Panc1 (cell line): ENCODE measurements around the gene COL4A1. TPM values are rescaled to one million over a fixed set of nuclear protein-coding genes. Genes with fewer than 3 reads are reported as not detected.

Experiments
- ATAC-seq: fragments of 200-7000 bp; cut with Tn5 transposase; 2 replicates; pipeline ENCODE4 v1.9.1; 2020; ENCODE audit warnings: mild to moderate bottlenecking, moderate library complexity
- BruUV-seq: library from RNA; stranded (reverse); fragments of 400-500 nt; replicated peaks from 2 replicates; lab custom pipeline; 2021; lab: Mats Ljungman, UMichigan
- CTCF ChIA-PET: fragments of 300-600 bp; sonication (Branson Sonifier 250); formaldehyde crosslinking; loops from one replicate; lab custom pipeline; 2022; ENCODE audit warnings: antibody characterized with exemption; lab: Charles Lee
- POLR2A ChIA-PET: fragments of 300-600 bp; sonication (Branson Sonifier 250); formaldehyde crosslinking; loops from one replicate; lab custom pipeline; 2022; ENCODE audit warnings: antibody characterized with exemption; lab: Charles Lee
- DNase-seq: peaks from one replicate; pipeline ENCODE4 v3.0.0-alpha.2; 2010; ENCODE audit warnings: low read depth, low spot score
- H3K27ac ChIP-seq: 2 replicates; pipeline ENCODE4 v1.5.1; 2011; ENCODE audit warnings: mild to moderate bottlenecking, low read length, inconsistent platforms
- H3K27me3 ChIP-seq: fragments of 200-500 bp; sonication (Bioruptor generic); 2 replicates; pipeline ENCODE4 v1.6.0; 2014; ENCODE audit warnings: low read length, inconsistent platforms; ENCODE audit not compliant: control insufficient read depth, insufficient read depth
- H3K36me3 ChIP-seq: fragments of 200-500 bp; sonication (Bioruptor generic); 2 replicates; pipeline ENCODE4 v1.5.1; 2014; ENCODE audit warnings: inconsistent platforms, mild to moderate bottlenecking, low read length, moderate library complexity; ENCODE audit not compliant: control insufficient read depth, insufficient read depth
- H3K4me1 ChIP-seq: 2 replicates; pipeline ENCODE4 v1.5.1; 2011; ENCODE audit warnings: inconsistent platforms, mild to moderate bottlenecking, low read length, moderate library complexity; ENCODE audit not compliant: control insufficient read depth, insufficient read depth
- H3K4me3 ChIP-seq, 2 experiments: 2 replicates each; pipeline ENCODE4 v1.5.1; 2011 to 2012; ENCODE audit warnings: low read depth in 2 of 2, low read length in 2 of 2, mild to moderate bottlenecking in 2 of 2, inconsistent platforms in 1 of 2, moderate library complexity in 1 of 2
- H3K9me3 ChIP-seq: fragments of 200-500 bp; sonication (Bioruptor generic); 2 replicates; pipeline ENCODE4 v1.5.1; 2014; ENCODE audit warnings: low read depth, mild to moderate bottlenecking, inconsistent platforms, low read length, moderate library complexity; ENCODE audit not compliant: control insufficient read depth, insufficient read depth
- POLR2AphosphoS5 ChIP-seq: IDR thresholded peaks from 2 replicates; pipeline ENCODE4 v1.6.1; 2012; ENCODE audit warnings: mild to moderate bottlenecking, low read depth, low read length, moderate library complexity
- SIN3A ChIP-seq: IDR thresholded peaks from 2 replicates; pipeline ENCODE4 v1.6.1; 2012; ENCODE audit warnings: low read depth, mild to moderate bottlenecking, low read length, moderate library complexity, borderline replicate concordance; ENCODE audit not compliant: insufficient read depth
- TCF7L2 ChIP-seq: IDR thresholded peaks from 2 replicates; pipeline ENCODE4 v1.6.1; 2011; ENCODE audit warnings: mild to moderate bottlenecking, low read depth, low read length, inconsistent platforms
- in situ Hi-C: cut with HindIII; loops from 2 replicates; pipeline ENCODE4 v1.10.0; 2016; ENCODE audit warnings: low sequenced_read_pairs, low pct_unique_long_range_greater_than_20kb
- intact Hi-C: fragments of 100-400 bp; cut with micrococcal nuclease; formaldehyde crosslinking; loops from one replicate; pipeline ENCODE4 v1.10.0; 2022; ENCODE audit not compliant: unreplicated experiment
- total RNA-seq: library from RNA; stranded (reverse); gene quantifications from one replicate; pipeline ENCODE4 v1.2.1, GENCODE V29; 2021; ENCODE audit not compliant: unreplicated experiment
- TF ChIP-seq, protein P1 (sequence below): fragments of 450-650 bp; IDR thresholded peaks from 2 replicates; pipeline ENCODE4 v1.5.1; 2017; ENCODE audit warnings: mild to moderate bottlenecking
- TF ChIP-seq, protein P2 (sequence below), 2 experiments: IDR thresholded peaks; 2 replicates each; pipeline ENCODE4 v1.6.1; 2011 to 2012; ENCODE audit warnings: low read depth in 2 of 2, control low read depth in 1 of 2, low read length in 1 of 2, mild to moderate bottlenecking in 1 of 2, moderate library complexity in 1 of 2; ENCODE audit not compliant: insufficient read depth in 1 of 2

COL4A1 gene
- total RNA-seq, 1 experiment from 2014 or later, result 1.1 TPM

DNA sequence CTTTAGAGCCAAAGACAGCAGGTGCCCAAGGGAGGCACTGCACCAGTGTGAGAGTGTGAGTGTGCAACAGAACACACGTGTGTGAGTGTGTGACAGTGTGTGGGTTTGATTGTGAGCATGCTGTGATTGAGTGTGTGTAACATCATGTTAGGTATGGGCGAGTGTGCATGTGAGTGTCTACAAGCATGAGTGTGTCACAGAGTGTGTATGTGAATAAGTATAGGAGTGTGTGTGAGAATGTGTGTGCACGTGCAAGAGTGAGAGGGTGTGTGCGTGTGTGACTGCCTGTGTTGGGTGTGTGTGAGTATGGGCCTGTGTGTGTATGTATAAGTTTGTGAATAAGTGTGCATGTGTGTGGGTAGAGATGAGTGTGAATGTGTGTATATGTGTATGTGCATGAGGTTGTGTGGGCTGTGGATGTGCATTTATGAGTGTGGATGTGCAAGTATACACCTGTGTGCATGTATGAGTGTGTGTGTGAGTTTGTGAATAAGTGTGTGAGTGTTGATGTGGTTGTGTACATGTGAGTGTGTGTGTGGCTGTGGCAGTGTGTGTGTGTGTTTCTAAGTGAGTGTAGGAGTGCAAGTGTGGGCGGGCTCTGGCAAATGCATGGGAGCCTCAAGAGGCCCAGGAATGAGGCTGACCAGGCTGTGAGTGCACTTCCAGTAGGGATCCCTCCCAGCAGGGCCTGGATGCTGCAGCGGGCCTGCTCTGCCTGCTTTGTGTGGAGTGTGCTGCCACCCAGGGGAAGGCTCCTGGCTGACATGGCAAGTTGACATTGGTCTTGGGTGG lies 198.4 kb downstream of the COL4A1 start:
- CTCF ChIA-PET, result no interaction called here
- in situ Hi-C loops, result no loop called here
- Histone ChIP-seq H3K4me1 (no peaks in the 10 kb centered on the region), H3K36me3 (no peaks in the 10 kb centered on the region), H3K4me3 (no peak overlapping the region), H3K9me3 (no peaks in the 10 kb centered on the region), H3K27me3 (no peaks in the 10 kb centered on the region), H3K27ac (no peak overlapping the region)
- intact Hi-C loops, result no loop called here
- no peak for TF ChIP-seq SIN3A
- TF ChIP-seq, protein P1, sequence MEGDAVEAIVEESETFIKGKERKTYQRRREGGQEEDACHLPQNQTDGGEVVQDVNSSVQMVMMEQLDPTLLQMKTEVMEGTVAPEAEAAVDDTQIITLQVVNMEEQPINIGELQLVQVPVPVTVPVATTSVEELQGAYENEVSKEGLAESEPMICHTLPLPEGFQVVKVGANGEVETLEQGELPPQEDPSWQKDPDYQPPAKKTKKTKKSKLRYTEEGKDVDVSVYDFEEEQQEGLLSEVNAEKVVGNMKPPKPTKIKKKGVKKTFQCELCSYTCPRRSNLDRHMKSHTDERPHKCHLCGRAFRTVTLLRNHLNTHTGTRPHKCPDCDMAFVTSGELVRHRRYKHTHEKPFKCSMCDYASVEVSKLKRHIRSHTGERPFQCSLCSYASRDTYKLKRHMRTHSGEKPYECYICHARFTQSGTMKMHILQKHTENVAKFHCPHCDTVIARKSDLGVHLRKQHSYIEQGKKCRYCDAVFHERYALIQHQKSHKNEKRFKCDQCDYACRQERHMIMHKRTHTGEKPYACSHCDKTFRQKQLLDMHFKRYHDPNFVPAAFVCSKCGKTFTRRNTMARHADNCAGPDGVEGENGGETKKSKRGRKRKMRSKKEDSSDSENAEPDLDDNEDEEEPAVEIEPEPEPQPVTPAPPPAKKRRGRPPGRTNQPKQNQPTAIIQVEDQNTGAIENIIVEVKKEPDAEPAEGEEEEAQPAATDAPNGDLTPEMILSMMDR, result peak; percentile 60
- POLR2A ChIA-PET, result no interaction called here
- peak; percentile 97 for ATAC-seq
- no TSS peak for BruUV-seq
- DNase-seq, result no peak

DNA sequence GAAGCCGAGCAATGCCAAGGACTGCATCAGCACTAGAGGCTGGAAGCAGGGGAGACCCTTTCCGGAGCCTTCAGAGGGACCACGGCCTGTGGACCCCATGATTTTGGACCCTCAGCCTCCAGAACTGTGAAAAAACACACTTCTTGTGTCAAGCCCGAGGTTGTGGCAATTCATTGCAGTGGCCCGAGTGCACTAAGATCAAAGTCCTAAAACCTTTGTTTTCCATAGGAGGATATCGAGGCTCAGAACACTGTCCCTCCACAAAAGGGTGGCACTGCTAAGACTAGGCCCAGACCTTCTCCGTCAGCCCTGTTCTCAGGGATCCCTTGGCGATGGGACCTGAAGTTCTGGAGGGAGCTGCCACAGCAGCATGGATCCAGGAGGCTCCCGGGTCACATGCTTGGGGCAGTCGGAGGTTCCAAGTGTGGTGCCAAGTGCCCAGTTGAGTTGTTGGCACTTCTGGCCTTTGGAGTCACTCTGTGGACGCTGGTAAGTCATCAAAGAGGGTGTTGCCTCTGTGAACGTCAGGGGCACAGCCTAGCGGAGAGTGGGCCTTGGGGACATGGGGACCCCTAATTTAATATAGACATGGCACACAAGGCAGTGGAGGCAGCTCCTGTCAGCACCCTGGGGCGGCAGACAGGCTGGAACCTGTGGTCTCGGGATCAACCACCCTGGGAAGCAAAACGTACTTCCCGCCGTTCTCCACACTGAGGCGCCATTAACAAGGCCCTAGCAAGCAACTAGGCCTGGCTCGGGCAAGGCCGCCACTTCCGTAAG lies 199.2 kb downstream of the COL4A1 start:
- ATAC-seq (no peak), DNase-seq (no peak)
- no peak overlapping the region for H3K27ac ChIP-seq
- no TSS peak for BruUV-seq
- CTCF ChIA-PET, result no interaction called here
- no peak overlapping the region for H3K4me3 ChIP-seq
- no peaks in the 10 kb centered on the region for H3K36me3 ChIP-seq
- in situ Hi-C loops (no loop called here), intact Hi-C loops (no loop called here)
- H3K27me3 ChIP-seq, result no peaks in the 10 kb centered on the region
- TF ChIP-seq, protein P2, sequence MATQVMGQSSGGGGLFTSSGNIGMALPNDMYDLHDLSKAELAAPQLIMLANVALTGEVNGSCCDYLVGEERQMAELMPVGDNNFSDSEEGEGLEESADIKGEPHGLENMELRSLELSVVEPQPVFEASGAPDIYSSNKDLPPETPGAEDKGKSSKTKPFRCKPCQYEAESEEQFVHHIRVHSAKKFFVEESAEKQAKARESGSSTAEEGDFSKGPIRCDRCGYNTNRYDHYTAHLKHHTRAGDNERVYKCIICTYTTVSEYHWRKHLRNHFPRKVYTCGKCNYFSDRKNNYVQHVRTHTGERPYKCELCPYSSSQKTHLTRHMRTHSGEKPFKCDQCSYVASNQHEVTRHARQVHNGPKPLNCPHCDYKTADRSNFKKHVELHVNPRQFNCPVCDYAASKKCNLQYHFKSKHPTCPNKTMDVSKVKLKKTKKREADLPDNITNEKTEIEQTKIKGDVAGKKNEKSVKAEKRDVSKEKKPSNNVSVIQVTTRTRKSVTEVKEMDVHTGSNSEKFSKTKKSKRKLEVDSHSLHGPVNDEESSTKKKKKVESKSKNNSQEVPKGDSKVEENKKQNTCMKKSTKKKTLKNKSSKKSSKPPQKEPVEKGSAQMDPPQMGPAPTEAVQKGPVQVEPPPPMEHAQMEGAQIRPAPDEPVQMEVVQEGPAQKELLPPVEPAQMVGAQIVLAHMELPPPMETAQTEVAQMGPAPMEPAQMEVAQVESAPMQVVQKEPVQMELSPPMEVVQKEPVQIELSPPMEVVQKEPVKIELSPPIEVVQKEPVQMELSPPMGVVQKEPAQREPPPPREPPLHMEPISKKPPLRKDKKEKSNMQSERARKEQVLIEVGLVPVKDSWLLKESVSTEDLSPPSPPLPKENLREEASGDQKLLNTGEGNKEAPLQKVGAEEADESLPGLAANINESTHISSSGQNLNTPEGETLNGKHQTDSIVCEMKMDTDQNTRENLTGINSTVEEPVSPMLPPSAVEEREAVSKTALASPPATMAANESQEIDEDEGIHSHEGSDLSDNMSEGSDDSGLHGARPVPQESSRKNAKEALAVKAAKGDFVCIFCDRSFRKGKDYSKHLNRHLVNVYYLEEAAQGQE (IDR thresholded peaks at IDR 0.05; ENCODE audit: insufficient read depth in 1 of 2, low read depth in 2 of 2, low read length in 1 of 2), result no peak
- TF ChIP-seq, protein P1, result no peak
- TF ChIP-seq TCF7L2 (no peak), POLR2AphosphoS5 (no peak), SIN3A (no peak)
- POLR2A ChIA-PET, result no interaction called here
- no peaks in the 10 kb centered on the region for H3K4me1 ChIP-seq
- H3K9me3 ChIP-seq, result no peaks in the 10 kb centered on the region
